GM12878 (cell line): ENCODE data around the gene ADCY9.

Source experiments
- EP300 ChIP-seq, 2 experiments: fragments of 150-350 bp in 1 of 2; IDR thresholded peaks; 2 replicates each; pipeline ENCODE4 v1.6.1; 2011 to 2012; ENCODE audit warnings: low read depth in 2 of 2, low read length in 2 of 2, borderline replicate concordance in 1 of 2, improper control_type of control experiment in 1 of 2, inconsistent platforms in 1 of 2; ENCODE audit not compliant: control insufficient read depth in 1 of 2
- ETV6 ChIP-seq, 2 experiments: fragments of 450-650 bp in 1 of 2; IDR thresholded peaks in 1 of 2; conservative IDR thresholded peaks in 1 of 2; 2 replicates each; pipeline ENCODE4 v1.6.1; 2014; ENCODE audit warnings: antibody characterized with exemption in 1 of 2, borderline replicate concordance in 1 of 2, low read depth in 1 of 2, mild to moderate bottlenecking in 1 of 2, moderate library complexity in 1 of 2
- POLR2A ChIP-seq: IDR thresholded peaks from 2 replicates; pipeline ENCODE4 v1.6.1; 2011; ENCODE audit warnings: low read depth, mild to moderate bottlenecking, low read length
- POLR2AphosphoS5 ChIP-seq: IDR thresholded peaks from 2 replicates; pipeline ENCODE4 v1.6.1; 2011; ENCODE audit warnings: mild to moderate bottlenecking, low read length, inconsistent platforms
- RELA ChIP-seq: fragments of 450-650 bp; IDR thresholded peaks from 2 replicates; pipeline ENCODE4 v1.8.0; 2014; ENCODE audit warnings: borderline replicate concordance; ENCODE audit not compliant: partially characterized antibody
- SMC3 ChIP-seq: IDR thresholded peaks from 2 replicates; pipeline ENCODE4 v1.6.1; 2011; ENCODE audit warnings: low read length, improper control_type of control experiment, borderline replicate concordance
- SUPT20H ChIP-seq: IDR thresholded peaks from 2 replicates; pipeline ENCODE4 v1.6.1; 2011; ENCODE audit warnings: low read depth, mild to moderate bottlenecking, low read length, moderate library complexity, borderline replicate concordance; ENCODE audit not compliant: control insufficient read depth
- ZNF24 ChIP-seq: fragments of 450-650 bp; IDR thresholded peaks from 2 replicates; pipeline ENCODE4 v1.6.1; 2017; ENCODE audit warnings: antibody characterized with exemption, mild to moderate bottlenecking
- TF ChIP-seq, protein P1 (sequence below): IDR thresholded peaks from 2 replicates; pipeline ENCODE4 v1.6.1; 2011; ENCODE audit warnings: low read depth, low read length, improper control_type of control experiment, borderline replicate concordance
- TF ChIP-seq, protein P2 (sequence below), 3 experiments: IDR thresholded peaks in 2 of 3; conservative IDR thresholded peaks in 1 of 3; 2 replicates each; pipeline ENCODE4 v1.5.1; 2011; ENCODE audit warnings: low read depth in 3 of 3, low read length in 3 of 3, mild to moderate bottlenecking in 3 of 3, control low read depth in 2 of 3, moderate library complexity in 2 of 3, inconsistent platforms in 1 of 3, mixed read lengths in 1 of 3; ENCODE audit not compliant: control insufficient read depth in 2 of 3, insufficient read depth in 1 of 3; ENCODE audit errors: extremely low read depth in 1 of 3
- TF ChIP-seq, protein P3 (sequence below): IDR thresholded peaks from 2 replicates; pipeline ENCODE4 v1.6.1; 2011; ENCODE audit warnings: low read depth, mild to moderate bottlenecking, low read length, moderate library complexity, borderline replicate concordance; ENCODE audit errors: extremely low read depth

DNA sequence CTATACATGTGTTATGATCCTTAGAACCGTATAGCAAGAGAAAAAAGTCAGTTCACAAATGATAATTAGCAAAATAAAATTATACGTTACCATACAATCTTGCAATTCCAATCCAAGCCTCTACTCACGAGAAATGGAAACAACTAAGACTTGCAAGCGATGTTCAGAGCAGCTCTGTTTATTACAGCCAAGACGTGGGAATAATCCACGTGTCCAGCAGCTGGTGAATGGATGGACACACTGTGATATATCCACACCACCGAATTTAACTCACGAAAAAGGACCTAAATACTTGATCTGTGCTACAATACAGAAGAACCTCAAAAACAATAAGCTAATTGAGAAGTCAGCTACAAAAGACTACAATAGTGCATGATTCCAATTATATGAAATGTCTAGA, 88.1 kb downstream of the ADCY9 start:
- TF ChIP-seq, protein P1, sequence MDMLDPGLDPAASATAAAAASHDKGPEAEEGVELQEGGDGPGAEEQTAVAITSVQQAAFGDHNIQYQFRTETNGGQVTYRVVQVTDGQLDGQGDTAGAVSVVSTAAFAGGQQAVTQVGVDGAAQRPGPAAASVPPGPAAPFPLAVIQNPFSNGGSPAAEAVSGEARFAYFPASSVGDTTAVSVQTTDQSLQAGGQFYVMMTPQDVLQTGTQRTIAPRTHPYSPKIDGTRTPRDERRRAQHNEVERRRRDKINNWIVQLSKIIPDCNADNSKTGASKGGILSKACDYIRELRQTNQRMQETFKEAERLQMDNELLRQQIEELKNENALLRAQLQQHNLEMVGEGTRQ: no peak
- TF ChIP-seq POLR2A (no peak), ZNF24 (no peak), RELA (no peak), ETV6 (conservative IDR thresholded peaks at IDR 0.05 in 1 of 2, IDR thresholded peaks at IDR 0.05 in 1 of 2; ENCODE audit: borderline replicate concordance in 1 of 2, low read depth in 1 of 2) (no peak), POLR2AphosphoS5 (no peak), SUPT20H (no peak), SMC3 (no peak), EP300 (IDR thresholded peaks at IDR 0.05; ENCODE audit: borderline replicate concordance in 1 of 2, control insufficient read depth in 1 of 2, low read depth in 2 of 2, low read length in 2 of 2) (no peak)
- TF ChIP-seq, protein P2, sequence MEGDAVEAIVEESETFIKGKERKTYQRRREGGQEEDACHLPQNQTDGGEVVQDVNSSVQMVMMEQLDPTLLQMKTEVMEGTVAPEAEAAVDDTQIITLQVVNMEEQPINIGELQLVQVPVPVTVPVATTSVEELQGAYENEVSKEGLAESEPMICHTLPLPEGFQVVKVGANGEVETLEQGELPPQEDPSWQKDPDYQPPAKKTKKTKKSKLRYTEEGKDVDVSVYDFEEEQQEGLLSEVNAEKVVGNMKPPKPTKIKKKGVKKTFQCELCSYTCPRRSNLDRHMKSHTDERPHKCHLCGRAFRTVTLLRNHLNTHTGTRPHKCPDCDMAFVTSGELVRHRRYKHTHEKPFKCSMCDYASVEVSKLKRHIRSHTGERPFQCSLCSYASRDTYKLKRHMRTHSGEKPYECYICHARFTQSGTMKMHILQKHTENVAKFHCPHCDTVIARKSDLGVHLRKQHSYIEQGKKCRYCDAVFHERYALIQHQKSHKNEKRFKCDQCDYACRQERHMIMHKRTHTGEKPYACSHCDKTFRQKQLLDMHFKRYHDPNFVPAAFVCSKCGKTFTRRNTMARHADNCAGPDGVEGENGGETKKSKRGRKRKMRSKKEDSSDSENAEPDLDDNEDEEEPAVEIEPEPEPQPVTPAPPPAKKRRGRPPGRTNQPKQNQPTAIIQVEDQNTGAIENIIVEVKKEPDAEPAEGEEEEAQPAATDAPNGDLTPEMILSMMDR (IDR thresholded peaks at IDR 0.05 in 2 of 3, conservative IDR thresholded peaks at IDR 0.05 in 1 of 3; ENCODE audit: control insufficient read depth in 2 of 3, extremely low read depth in 1 of 3, insufficient read depth in 1 of 3, low read depth in 3 of 3, low read length in 3 of 3): no peak
- TF ChIP-seq, protein P3, sequence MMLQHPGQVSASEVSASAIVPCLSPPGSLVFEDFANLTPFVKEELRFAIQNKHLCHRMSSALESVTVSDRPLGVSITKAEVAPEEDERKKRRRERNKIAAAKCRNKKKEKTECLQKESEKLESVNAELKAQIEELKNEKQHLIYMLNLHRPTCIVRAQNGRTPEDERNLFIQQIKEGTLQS: no peak
